C4-2B (cell line): ENCODE measurements around the gene SPRTN.

ENCODE experiments used
- CTCF ChIP-seq: fragments of 450-650 bp; conservative IDR thresholded peaks from 2 replicates; pipeline ENCODE4 v1.5.1; 2017; ENCODE audit warnings: mild to moderate bottlenecking
- ZFX ChIP-seq: fragments of 450-650 bp; IDR thresholded peaks from 2 replicates; pipeline ENCODE4 v1.6.1; 2017

GRCh38 chr1:231329483-231329882 is 8.6 kb upstream of the SPRTN start:
- TF ChIP-seq CTCF (no peak), ZFX (no peak)
